HepG2 (cell line): ENCODE data around the gene PEX14. TPM values are rescaled to one million over a fixed set of nuclear protein-coding genes. Genes with fewer than 3 reads are reported as not detected.

ENCODE experiments used
- ATAC-seq: fragments of 200-7000 bp; cut with Tn5 transposase; 3 replicates; pipeline ENCODE4 v1.9.1; 2020; ENCODE audit warnings: mild to moderate bottlenecking, moderate library complexity
- BruUV-seq: library from RNA; stranded (reverse); fragments of 400-500 nt; replicated peaks from 2 replicates; lab custom pipeline; 2021; lab: Mats Ljungman, UMichigan
- CTCF ChIA-PET: fragments of 300-600 bp; formaldehyde crosslinking; extraction: SDS; loops from one replicate; lab custom pipeline; 2021; ENCODE audit warnings: low total read pairs, inconsistent platforms, low intra/inter-chr PET ratio; lab: Yijun Ruan, JAX
- POLR2A ChIA-PET: fragments of 350-600 bp; sonication (Branson Sonifier 250); formaldehyde crosslinking; loops from one replicate; lab custom pipeline; 2020; ENCODE audit warnings: antibody characterized with exemption, inconsistent platforms; lab: Yijun Ruan, JAX
- DNase-seq: peaks from one replicate; pipeline ENCODE4 v3.0.0-alpha.2; 2015; ENCODE audit warnings: low spot score
- FAIRE-seq: peaks from 3 replicates; lab custom pipeline; 2011; peaks lifted over from hg19 to GRCh38; lab: Jason Lieb, UNC
- H2AFZ ChIP-seq: one replicate; pipeline ENCODE4 v1.6.1; 2011; ENCODE audit warnings: low read length, inconsistent platforms
- H3K27ac ChIP-seq: fragments of 300-600 bp; 3 replicates; pipeline ENCODE4 v1.8.0; 2011; ENCODE audit warnings: mixed run types, mild to moderate bottlenecking, mixed read lengths, low read length, inconsistent platforms; ENCODE audit not compliant: insufficient read depth; ENCODE audit errors: extremely low read length
- H3K27me3 ChIP-seq, 2 experiments: fragments of 200-600 bp in 1 of 2; 2 replicates in 1 of 2; 3 replicates in 1 of 2; pipeline versions ENCODE4 v1.6.0 to v1.8.0; 2011; ENCODE audit warnings: low read length in 2 of 2, mild to moderate bottlenecking in 2 of 2, moderate library complexity in 2 of 2, inconsistent platforms in 1 of 2; ENCODE audit not compliant: insufficient read depth in 2 of 2, control insufficient read depth in 1 of 2
- H3K36me3 ChIP-seq, 2 experiments: fragments of 200-600 bp in 1 of 2; replicated peaks in 1 of 2; 2 replicates in 1 of 2; 3 replicates in 1 of 2; pipeline versions ENCODE4 v1.5.1 to v1.8.0; 2011; ENCODE audit warnings: low read length in 2 of 2, inconsistent platforms in 1 of 2; ENCODE audit not compliant: insufficient read depth in 2 of 2, control insufficient read depth in 1 of 2
- H3K4me1 ChIP-seq: 2 replicates; pipeline ENCODE4 v1.5.1; 2012; ENCODE audit warnings: low read length, inconsistent platforms; ENCODE audit not compliant: insufficient read depth
- H3K4me2 ChIP-seq: 2 replicates; pipeline ENCODE4 v1.6.0; 2011; ENCODE audit warnings: low read depth, low read length, inconsistent platforms
- H3K4me3 ChIP-seq, 3 experiments: fragments of 200-600 bp in 1 of 3; sonication (generic), shearing (Covaris generic) in 1 of 3; replicated peaks in 1 of 3; 2 replicates each; pipeline ENCODE4 v1.5.1; 2011 to 2016; ENCODE audit warnings: low read length in 3 of 3, inconsistent platforms in 2 of 3, low read depth in 2 of 3, mild to moderate bottlenecking in 2 of 3, control low read depth in 1 of 3, mixed read lengths in 1 of 3; ENCODE audit not compliant: insufficient read depth in 1 of 3
- H3K79me2 ChIP-seq: one replicate; pipeline ENCODE4 v1.6.1; 2011; ENCODE audit warnings: low read length, inconsistent platforms; ENCODE audit not compliant: insufficient read depth
- H3K9ac ChIP-seq: 2 replicates; pipeline ENCODE4 v1.6.0; 2011; ENCODE audit warnings: mild to moderate bottlenecking, low read depth, low read length, inconsistent platforms; ENCODE audit not compliant: insufficient read depth
- H3K9me3 ChIP-seq: 2 replicates; pipeline ENCODE4 v1.5.1; 2012; ENCODE audit warnings: mild to moderate bottlenecking, low read length
- H4K20me1 ChIP-seq: 2 replicates; pipeline ENCODE4 v1.6.0; 2011; ENCODE audit warnings: inconsistent platforms, mild to moderate bottlenecking, low read length, moderate library complexity; ENCODE audit not compliant: insufficient read depth
- ATF7 ChIP-seq, 2 experiments: fragments of 450-650 bp in 1 of 2; sonication (generic) in 1 of 2; formaldehyde crosslinking in 1 of 2; IDR thresholded peaks; 2 replicates each; pipeline versions ENCODE4 v1.4.0 to v1.6.1; 2016 to 2020; ENCODE audit warnings: antibody characterized with exemption in 1 of 2, mild to moderate bottlenecking in 1 of 2, missing genetic modification reagents in 1 of 2
- EZH2 ChIP-seq: conservative IDR thresholded peaks from 2 replicates; pipeline ENCODE4 v1.6.1; 2012; ENCODE audit warnings: mild to moderate bottlenecking, low read depth, low read length, moderate library complexity
- JUND ChIP-seq: sonication (generic); formaldehyde crosslinking; IDR thresholded peaks from 2 replicates; pipeline ENCODE4 v1.8.0; 2022; ENCODE audit warnings: mild to moderate bottlenecking, missing genetic modification reagents
- POLR2AphosphoS2 ChIP-seq: IDR thresholded peaks from 2 replicates; pipeline ENCODE4 v1.6.1; 2011; ENCODE audit warnings: low read depth, low read length, improper control_type of control experiment
- REXO4 ChIP-seq: sonication (generic); formaldehyde crosslinking; IDR thresholded peaks from 2 replicates; pipeline ENCODE4 v1.8.0; 2022; ENCODE audit warnings: missing genetic modification reagents, mild to moderate bottlenecking, borderline replicate concordance
- ZBTB20 ChIP-seq: sonication (generic); formaldehyde crosslinking; IDR thresholded peaks from 2 replicates; pipeline ENCODE4 v1.8.1; 2023; ENCODE audit warnings: missing genetic modification reagents, low read depth, mild to moderate bottlenecking, borderline replicate concordance
- ZNF3 ChIP-seq: IDR thresholded peaks from 2 replicates; pipeline ENCODE4 v1.7.0; 2017; ENCODE audit warnings: inconsistent platforms
- ZNF709 ChIP-seq: sonication (generic); formaldehyde crosslinking; IDR thresholded peaks from 2 replicates; pipeline ENCODE4 v1.5.0; 2020; ENCODE audit warnings: mild to moderate bottlenecking, missing genetic modification reagents
- ZNF792 ChIP-seq: IDR thresholded peaks from 2 replicates; pipeline ENCODE4 v1.6.1; 2016
- WGBS: methylation state at CpG from one replicate; pipeline ENCODE4 v1.1.6; 2017; ENCODE audit warnings: low lambda C conversion rate; 5-methylcytosine and 5-hydroxymethylcytosine counted together
- in situ Hi-C: cut with HindIII; loops from 2 replicates; pipeline ENCODE4 v1.10.0; 2017; ENCODE audit warnings: low pct_unique_long_range_greater_than_20kb; ENCODE audit not compliant: extremely low pct_ligation_motif_present
- intact Hi-C: fragments of 100-400 bp; cut with micrococcal nuclease; formaldehyde crosslinking; loops from one replicate; pipeline ENCODE4 v1.10.0; 2022; ENCODE audit not compliant: unreplicated experiment
- polyA plus RNA-seq, 8 experiments: library from polyadenylated mRNA; depleted of rRNA in 3 of 8; stranded (reverse) in 7 of 8; unstranded in 1 of 8; fragments of >200 nt; fragmentation: Illumina TruSeq in 4 of 8; extraction: Trizol in 4 of 8; gene quantifications; 2 replicates each; pipeline versions ENCODE4 v1.2.1 to v1.2.3, GENCODE V29; 2011 to 2016; ENCODE audit warnings: low read depth in 4 of 8, missing spikeins in 1 of 8, mixed read lengths in 1 of 8; ENCODE audit not compliant: insufficient read depth in 1 of 8
- total RNA-seq, 5 experiments: library from RNA; depleted of rRNA; stranded (reverse); fragments of >200 nt; fragmentation: Illumina TruSeq; extraction: Trizol; gene quantifications; 2 replicates each; pipeline ENCODE4 v1.2.3, GENCODE V29; 2016; ENCODE audit warnings: low read depth in 1 of 5
- TF ChIP-seq, protein P1 (sequence below): fragments of 450-650 bp; IDR thresholded peaks from 2 replicates; pipeline ENCODE4 v1.6.1; 2017; ENCODE audit warnings: mild to moderate bottlenecking
- TF ChIP-seq, protein P2 (sequence below): sonication (generic); formaldehyde crosslinking; IDR thresholded peaks from 2 replicates; pipeline ENCODE4 v1.4.0; 2020; ENCODE audit warnings: missing genetic modification reagents, mild to moderate bottlenecking, borderline replicate concordance
- TF ChIP-seq, protein P3 (sequence below): sonication (generic); formaldehyde crosslinking; IDR thresholded peaks from 2 replicates; pipeline ENCODE4 v1.8.0; 2022; ENCODE audit warnings: missing genetic modification reagents, mild to moderate bottlenecking, moderate library complexity, borderline replicate concordance

PEX14 gene
- total and polyA plus RNA-seq, 2 of the 13 experiments (the other 11 are each of a cell fraction or from before 2014, with no cell fraction given): 6.5 to 9.9 TPM

DNA sequence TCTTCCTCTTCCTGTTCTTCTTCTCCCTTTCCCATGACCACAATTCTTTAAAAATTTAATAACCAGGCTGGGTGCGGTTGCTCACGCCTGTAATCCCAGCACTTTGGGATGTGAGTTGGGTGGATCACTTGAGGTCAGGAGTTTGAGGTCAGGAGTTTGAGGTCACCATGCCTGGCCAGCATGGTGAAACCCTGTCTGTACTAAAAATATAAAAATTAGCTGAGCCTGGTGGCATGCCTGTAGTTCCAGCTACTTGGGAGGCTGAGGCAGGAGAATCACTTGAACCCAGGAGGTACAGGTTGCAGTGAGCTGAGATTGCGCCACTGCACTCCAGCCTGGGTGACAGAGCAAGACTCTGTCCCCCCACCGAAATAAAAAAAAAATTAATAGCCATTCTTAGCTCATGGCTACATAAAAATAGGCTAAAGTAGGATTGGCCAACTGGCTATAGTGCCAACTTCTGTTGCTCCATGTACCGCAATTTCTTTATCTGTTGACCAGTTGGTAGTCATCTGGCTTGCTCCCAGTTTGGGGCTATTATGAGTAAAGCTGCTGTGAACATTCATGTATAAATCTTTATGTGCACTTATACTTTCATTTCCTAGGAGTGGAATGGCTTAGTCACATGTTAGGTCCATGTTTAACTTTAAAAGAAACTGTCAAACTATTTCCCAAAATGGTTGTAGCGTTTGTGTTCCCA lies 136.3 kb downstream of the PEX14 start:
- Histone ChIP-seq H3K36me3 (0 out of 5 replicates have a peak, but pooled peaks cover 0 to 1% of the 10 kb centered on the region in 2 experiments), H3K9me3 (no peaks in the 10 kb centered on the region), H3K79me2 (no peaks in the 10 kb centered on the region), H3K4me1 (no peaks in the 10 kb centered on the region), H3K27me3 (no peaks in the 10 kb centered on the region), H4K20me1 (no peaks in the 10 kb centered on the region), H3K4me3 (no peak overlapping the region), H3K9ac (no peak overlapping the region), H3K27ac (no peak overlapping the region), H3K4me2 (no peak overlapping the region), H2AFZ (no peak overlapping the region)
- no TSS peak for BruUV-seq
- FAIRE-seq: no peak
- TF ChIP-seq ZNF792 (CRISPR knock-in tag) (no peak), POLR2AphosphoS2 (no peak), ZNF709 (CRISPR knock-in tag) (no peak), ZBTB20 (CRISPR knock-in tag) (no peak), ZNF3 (CRISPR knock-in tag) (no peak), ATF7 (IDR thresholded peaks at IDR 0.05) (no peak), ATF7 (CRISPR knock-in tag; IDR thresholded peaks at IDR 0.05) (no peak), REXO4 (CRISPR knock-in tag) (no peak), JUND (CRISPR knock-in tag) (no peak), EZH2 (no peak)
- TF ChIP-seq, protein P1, sequence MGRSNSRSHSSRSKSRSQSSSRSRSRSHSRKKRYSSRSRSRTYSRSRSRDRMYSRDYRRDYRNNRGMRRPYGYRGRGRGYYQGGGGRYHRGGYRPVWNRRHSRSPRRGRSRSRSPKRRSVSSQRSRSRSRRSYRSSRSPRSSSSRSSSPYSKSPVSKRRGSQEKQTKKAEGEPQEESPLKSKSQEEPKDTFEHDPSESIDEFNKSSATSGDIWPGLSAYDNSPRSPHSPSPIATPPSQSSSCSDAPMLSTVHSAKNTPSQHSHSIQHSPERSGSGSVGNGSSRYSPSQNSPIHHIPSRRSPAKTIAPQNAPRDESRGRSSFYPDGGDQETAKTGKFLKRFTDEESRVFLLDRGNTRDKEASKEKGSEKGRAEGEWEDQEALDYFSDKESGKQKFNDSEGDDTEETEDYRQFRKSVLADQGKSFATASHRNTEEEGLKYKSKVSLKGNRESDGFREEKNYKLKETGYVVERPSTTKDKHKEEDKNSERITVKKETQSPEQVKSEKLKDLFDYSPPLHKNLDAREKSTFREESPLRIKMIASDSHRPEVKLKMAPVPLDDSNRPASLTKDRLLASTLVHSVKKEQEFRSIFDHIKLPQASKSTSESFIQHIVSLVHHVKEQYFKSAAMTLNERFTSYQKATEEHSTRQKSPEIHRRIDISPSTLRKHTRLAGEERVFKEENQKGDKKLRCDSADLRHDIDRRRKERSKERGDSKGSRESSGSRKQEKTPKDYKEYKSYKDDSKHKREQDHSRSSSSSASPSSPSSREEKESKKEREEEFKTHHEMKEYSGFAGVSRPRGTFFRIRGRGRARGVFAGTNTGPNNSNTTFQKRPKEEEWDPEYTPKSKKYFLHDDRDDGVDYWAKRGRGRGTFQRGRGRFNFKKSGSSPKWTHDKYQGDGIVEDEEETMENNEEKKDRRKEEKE: no peak
- TF ChIP-seq, protein P2, sequence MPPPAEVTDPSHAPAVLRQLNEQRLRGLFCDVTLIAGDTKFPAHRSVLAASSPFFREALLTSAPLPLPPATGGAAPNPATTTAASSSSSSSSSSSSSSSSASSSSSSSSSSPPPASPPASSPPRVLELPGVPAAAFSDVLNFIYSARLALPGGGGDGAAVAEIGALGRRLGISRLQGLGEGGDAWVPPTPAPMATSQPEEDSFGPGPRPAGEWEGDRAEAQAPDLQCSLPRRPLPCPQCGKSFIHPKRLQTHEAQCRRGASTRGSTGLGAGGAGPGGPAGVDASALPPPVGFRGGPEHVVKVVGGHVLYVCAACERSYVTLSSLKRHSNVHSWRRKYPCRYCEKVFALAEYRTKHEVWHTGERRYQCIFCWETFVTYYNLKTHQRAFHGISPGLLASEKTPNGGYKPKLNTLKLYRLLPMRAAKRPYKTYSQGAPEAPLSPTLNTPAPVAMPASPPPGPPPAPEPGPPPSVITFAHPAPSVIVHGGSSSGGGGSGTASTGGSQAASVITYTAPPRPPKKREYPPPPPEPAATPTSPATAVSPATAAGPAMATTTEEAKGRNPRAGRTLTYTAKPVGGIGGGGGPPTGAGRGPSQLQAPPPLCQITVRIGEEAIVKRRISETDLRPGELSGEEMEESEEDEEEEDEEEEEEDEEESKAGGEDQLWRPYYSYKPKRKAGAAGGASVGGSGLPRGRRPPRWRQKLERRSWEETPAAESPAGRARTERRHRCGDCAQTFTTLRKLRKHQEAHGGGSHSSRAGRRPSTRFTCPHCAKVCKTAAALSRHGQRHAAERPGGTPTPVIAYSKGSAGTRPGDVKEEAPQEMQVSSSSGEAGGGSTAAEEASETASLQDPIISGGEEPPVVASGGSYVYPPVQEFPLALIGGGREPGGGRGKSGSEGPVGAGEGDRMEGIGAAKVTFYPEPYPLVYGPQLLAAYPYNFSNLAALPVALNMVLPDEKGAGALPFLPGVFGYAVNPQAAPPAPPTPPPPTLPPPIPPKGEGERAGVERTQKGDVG: no peak
- TF ChIP-seq, protein P3, sequence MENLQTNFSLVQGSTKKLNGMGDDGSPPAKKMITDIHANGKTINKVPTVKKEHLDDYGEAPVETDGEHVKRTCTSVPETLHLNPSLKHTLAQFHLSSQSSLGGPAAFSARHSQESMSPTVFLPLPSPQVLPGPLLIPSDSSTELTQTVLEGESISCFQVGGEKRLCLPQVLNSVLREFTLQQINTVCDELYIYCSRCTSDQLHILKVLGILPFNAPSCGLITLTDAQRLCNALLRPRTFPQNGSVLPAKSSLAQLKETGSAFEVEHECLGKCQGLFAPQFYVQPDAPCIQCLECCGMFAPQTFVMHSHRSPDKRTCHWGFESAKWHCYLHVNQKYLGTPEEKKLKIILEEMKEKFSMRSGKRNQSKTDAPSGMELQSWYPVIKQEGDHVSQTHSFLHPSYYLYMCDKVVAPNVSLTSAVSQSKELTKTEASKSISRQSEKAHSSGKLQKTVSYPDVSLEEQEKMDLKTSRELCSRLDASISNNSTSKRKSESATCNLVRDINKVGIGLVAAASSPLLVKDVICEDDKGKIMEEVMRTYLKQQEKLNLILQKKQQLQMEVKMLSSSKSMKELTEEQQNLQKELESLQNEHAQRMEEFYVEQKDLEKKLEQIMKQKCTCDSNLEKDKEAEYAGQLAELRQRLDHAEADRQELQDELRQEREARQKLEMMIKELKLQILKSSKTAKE: no peak
- ChIA-PET POLR2A (interaction anchor here (1.1 kb wide), 1 partner anchor 12 kb away, joined by 3 read pairs; no protein-coding TSS in a partner anchor), CTCF (no interaction called here)
- intact Hi-C loops: no loop called here
- DNase-seq: no peak
- ATAC-seq: no peak
- 94% methylated on average over 6 of the region's 6 CpGs for WGBS
- in situ Hi-C loops: no loop called here
